Stimulated activated CD4-positive, alpha-beta T cell treated with anti-CD3 and anti-CD28 coated beads, Interleukin-15, amount 100 ng/mL, for 1 hour (primary cell): Measurements from ENCODE around the gene ASPG.

Experiments
- DNase-seq, 2 donors: peaks; one replicate each; pipeline ENCODE4 v3.0.0-alpha.2; 2020; ENCODE audit warnings: low read depth in 1 of 2, low spot score in 1 of 2

The ASPG gene

DNA sequence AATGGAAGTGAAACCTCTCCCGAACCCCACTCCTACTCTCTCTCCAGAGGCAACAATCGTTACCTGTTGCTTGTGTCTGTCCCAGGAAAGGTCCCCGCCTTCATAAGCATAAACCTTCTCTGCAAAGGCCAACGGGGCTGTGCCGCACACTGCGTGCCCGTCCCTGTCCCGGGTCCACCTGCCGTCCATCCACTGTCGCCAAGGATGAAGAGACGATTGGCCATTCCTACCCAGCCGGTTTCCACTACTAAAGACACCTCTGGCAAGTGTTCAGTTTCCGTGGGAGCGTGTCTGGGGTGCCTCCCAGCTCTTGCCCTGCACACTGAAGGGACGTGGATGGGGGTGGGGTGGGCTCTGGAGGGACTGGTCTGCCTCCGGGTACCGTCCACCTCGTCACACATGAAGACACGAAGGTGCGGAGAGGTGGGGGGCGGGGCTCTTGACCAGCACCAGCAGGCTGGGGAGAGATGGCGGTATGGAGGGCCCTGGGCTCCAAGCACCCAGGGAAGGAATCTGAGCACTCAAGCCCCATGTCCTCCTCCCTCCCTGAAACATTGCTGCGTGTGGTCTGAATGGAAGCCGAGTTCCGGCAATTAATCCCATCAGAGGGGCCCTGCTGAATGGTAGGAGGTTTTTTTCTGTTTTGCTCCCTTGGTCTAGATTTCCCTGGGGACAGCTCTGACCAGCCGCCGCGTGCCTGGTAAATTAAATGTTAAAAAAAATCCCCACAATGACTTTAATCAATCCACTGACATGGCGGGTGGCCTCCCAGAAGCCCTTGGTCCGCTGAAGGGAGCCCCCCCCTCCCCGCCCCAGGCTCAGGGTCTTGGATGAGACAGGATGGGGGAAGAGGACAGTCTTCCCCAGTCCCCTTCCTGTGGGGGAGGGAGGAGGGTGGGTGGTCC, 48.8 kb downstream of the ASPG start:
- no peak for DNase-seq

DNA sequence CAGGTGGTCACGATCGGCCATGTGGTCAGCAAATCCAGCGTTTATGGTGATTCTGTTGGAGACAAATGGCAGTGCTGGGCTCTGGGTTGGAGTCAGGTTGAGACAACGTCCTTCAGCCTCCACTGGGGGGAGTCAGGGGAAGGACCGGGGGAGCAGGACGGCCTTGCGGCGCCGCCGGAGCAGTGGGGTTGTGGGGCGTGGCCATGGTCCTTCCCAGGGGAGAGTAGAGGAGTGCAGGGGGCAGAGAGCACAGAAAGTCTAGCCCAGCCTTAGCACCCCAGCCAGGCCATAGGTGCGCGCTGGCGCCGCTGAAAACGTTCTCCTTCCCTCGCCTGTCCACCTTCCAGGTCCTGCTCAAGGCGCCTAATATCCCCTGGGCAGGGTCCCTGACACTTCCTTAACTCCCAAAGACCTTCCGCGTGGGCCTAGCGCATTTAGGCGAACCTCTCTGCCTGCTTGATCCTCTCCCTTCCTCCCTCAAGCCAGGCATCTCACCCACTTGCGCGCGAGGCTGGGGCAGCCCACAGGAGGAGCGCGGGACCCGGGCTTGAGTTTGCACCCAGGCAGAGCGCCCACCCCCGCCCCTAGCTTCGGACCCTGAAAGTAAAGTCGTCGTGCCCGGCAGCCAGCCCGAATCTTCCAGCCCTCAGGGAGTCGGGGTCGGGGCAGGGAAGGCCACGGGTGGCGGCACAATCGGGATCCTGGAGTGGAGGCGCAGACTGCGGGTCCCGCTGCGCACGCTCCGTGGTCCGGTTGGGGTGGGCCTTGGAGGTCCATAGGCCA, 49.8 kb downstream of the ASPG start:
- no peak for DNase-seq

DNA sequence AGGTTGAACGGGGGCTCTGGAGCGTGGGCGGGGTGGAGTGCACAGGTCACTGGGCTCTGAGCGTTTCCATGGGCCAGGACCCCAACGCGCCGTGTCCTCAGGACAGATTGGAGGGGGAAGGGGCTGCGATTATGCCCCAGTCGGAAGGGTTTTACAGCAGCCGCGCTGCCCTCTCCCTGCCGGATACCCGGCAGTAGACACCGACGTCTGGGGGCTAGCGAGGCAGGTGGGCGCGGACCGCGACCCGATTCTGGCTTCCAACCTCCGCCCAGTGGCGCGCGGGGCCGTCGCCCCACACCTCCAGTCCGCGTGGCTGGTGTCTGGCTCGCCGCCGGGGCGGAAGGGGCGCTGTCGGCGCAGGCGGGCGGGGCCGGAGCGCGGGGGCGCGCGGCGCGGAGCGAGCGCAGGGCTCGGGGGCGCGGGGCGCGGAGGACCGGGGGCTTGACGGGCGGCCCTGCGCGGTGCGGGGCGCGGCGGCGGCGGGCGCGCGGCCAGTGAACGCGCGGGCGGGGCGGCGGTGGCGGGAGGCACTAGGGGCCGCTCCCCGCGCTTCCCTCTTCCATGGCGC, 50.5 kb downstream of the ASPG start:
- no peak for DNase-seq

DNA sequence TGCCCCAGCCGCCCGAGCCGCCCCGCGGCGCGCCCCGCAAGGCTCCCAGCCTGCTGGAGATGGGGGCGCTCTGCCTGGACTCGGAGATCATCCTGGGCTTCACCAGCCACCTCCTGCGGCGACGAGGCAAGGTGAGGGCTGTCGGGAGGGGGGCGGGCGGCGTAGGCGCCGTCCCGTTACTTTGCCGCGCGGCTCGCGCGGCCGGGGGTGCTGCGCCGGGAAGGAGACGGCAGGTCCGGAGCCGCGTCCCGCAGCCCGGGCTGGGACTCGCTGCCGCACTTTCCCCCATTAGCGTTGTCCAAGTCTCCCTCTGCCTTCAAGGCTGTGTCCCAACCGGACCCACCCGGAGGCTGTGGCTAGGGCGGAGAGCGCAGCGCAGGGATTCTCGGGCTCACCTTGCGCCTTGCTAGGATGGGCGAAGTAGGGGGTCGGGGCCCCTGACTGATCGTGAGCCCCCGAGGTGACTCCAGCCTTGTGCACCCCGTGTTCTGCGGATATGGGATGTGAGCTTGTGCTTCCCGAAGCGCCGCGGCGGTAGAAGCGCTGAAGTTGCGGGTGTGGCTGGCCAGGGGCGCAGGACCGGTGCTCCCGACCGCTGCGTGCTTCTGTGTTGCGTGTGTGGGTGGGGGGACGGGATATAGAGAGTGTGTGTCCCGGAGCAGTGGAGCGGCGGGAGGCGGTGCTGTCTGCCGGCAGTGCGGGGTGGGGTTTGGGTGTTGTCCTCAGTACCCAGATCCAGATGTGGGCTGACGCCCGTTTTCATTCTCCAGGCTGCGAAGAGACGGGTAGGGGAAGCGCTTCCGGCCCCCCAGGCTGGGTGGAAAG, 51.2 kb downstream of the ASPG start:
- no peak for DNase-seq

DNA sequence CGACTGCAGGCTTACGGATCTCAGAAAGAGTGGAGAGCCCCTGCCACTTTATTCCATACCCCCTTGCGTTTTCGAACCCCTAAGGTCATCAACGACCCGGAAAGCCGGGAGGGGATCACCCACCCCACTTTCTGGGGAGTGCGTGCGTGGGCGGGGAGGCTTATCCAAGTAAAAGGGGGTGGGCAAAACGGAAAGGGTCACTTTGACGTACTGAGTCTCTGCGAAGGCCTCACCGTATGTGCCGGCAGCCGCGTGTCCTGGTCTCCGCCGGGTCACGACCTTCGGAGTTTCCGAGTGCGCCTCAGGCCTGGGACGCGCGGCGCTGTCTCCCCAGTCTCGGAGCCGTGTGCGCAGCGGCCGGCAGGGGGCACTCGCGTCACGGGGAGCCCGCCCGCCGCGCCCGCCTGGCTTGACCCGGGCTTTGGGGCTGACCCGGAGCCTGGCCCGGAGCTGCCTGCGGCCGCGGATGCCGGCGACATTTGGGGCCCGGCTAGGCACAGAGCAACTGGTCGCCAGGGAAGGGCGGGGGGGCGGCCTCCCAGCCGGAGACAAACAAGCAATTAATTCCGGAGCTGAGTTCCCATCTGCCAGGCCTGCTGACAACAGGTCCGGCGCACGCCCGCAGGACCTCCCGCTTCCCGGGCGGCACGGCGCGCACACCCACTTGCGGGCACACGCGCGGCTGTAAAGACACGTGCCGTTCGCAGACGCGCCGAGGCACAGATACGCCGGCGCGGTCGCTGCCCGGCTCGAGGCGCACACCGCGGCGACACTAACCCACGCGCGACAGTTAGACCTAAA, 52.0 kb downstream of the ASPG start:
- DNase-seq: peak; percentile 27 to 60

DNA sequence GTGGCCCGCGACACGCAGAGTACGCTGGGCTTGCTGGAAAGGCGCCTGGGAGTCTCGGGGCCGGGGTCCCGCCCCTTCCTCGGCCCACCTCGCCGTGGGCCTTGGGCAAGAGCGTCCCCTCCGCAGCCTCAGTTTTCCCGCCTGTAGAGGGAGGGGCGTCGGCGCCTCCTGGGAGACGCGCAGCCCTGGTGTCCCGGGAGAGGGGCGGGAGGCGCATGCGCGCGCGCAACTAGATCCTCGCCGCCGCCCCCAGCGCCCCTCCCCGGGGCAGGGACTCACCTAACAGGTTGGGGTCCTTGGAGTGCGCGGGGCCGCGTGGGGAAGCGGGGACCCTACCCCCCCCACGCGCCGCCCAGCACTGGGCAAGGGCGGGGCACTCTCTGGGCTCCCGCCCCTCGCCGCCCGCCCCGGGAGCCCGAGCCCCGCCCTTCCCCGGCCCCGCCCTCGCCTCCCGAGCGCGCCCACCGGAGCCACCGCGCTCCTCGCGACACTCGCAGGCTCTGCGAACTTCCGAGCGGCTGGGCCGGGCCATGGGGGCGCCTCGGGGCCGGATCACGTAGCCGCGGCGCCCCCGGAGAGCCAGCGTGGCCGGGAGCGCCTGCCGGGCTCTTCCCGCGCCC, 52.7 kb downstream of the ASPG start, which contains the start of gene KIF26A:
Gene KIF26A (plus strand): TSS at position 490 of the 620 bp plus-strand sequence. CDS start 136 bp downstream, outside the sequence.
- no peak for DNase-seq

DNA sequence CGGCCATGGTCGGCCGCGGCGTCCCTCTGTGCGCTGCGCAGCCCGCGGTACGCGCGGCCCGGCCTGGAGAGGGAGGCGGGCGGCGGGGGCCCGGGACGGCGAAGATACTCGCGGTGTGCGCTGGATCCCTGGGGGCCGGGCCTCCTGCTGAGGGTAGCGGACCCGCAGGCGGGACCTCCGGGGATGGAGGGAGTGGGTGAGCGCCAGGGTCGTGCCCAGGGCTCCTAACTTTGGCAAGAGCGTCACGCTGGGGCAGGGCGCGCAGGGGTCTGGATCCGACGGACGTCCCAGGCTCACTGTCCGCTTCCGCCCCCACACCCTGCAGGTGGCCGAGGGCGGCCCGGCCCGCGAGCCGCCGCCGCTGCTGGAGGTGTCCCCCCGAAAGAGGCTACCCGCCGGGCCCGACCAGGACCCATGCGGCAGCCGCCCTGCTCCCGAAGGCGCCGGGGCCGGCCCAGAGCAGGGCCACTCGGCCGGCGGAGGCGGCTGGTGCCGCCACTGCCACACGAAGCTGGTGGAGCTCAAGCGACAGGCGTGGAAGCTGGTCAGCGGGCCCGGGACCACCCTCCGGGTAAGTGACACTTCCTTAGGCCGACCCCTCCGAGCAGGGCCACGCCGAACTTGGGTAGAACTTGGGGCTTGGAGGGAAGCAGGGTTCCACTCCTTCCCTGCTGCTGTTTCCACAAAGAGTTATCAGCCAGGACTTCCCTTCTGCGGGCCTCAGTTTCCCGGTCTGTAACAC, 53.4 kb downstream of the ASPG start:
- DNase-seq: no peak

DNA sequence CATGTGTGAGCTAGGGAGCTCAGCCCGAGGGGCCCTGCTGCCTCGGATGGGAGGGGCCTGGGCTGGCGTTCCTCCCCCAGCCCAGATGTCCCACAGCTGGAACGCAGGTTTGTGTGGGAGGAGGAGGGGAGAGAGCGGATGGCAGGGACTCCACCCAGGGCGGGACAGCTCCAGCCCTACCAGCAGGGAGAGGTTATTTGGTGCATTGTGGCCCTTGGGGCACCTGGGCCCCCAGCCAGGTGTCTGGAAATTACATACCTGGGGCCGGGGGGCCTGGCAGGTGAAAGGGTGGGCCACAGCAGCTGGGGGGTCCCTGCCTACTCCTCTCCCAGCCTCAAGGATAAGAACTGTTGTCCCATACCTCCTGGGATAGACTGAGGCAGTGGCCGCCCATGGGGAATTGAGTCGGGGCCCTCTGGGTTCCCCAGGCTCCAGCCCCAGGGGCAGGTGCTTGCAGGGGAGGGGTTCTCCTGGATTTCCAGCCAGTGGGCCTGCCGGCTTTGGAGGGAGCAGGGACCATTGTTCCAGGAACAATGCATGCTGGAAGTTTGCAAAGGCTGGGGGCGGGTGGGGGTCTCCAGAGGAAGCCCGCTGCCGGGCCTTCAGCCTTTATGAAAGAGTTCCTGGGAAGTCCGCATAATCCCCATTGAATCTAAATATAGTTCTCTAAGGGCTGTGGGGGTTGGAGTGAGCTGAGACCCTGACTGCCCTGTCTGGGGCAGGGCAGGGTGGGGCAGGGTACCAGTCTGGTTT, 54.1 kb downstream of the ASPG start:
- no peak for DNase-seq

DNA sequence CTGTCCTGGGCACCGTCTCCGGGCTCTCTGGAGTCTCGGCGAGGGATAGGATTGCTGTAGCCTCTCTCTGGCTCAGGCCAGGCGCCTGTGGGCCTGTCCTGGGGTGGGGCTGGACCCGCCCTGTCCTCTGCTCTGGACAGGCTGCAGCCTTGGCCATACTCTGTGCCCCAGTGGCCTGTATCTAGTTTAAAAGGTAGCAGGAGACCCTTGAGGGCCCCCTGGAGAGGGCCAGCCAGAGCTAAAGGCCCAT, 54.6 kb downstream of the ASPG start:
- no peak for DNase-seq

DNA sequence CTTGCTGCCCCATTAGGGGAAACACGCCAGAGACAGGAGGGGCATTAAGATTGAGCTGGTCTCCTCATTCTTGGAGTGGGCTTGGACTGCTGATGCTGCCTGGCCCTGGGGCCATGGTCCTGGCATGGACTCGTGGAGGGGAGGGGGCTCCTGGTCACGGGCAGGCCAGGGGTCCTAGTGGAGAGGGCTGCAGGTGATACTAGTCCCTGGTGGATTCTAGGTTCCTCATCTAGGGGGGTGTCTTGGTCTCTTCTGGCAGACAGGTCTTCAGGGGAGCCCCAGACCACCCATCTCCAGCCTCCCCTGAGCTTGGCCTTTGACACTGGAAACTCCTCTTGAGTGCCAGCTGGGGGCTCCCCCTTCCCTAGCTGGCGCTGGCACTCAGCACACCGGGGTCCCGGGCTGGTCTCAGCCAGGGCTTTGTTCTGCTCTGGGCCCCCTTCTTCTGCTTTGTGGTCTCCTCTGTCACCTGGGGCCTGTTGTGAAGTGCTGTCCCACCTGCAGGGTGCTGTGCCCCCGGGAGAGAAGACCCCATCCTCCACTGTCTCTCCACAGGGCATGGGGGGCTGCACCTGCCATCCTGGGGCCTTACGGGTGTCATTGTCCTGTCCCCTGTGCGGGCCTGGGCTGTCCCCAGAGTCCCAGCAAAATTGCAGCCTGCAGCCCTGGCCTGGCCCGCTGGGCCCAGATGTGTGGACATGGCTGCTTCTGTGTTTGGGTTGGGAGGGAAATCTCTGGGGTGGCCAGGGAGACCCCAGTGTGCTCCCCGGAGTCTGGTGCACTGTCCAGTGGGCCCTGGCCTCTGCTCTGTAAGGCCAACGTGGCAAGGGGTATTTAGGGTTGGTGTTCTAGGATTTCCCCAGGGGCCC, 55.2 kb downstream of the ASPG start:
- DNase-seq: no peak

DNA sequence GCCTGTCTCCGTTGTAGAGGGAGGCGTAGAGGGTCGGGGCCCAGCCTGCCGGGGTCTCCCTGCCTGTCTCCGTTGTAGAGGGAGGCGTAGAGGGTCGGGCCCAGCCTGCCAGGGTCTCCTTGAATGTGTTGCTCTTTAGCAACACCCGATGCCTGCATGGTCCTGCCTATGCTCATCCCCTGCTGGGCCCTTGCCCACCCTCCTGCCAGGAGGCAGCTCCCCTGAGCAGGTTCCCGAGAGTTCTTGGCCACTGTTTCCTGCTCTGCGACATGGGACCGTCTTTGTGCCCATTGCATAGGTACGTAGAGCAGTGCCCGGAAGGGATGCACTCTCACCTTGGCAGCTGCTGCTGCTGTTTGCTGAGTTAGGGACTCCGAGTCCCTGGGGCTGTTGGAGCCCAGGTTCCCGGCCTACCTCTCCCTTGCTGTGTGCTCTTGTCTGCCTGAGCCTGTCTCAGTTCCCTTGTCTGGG, 56.2 kb downstream of the ASPG start:
- no peak for DNase-seq

DNA sequence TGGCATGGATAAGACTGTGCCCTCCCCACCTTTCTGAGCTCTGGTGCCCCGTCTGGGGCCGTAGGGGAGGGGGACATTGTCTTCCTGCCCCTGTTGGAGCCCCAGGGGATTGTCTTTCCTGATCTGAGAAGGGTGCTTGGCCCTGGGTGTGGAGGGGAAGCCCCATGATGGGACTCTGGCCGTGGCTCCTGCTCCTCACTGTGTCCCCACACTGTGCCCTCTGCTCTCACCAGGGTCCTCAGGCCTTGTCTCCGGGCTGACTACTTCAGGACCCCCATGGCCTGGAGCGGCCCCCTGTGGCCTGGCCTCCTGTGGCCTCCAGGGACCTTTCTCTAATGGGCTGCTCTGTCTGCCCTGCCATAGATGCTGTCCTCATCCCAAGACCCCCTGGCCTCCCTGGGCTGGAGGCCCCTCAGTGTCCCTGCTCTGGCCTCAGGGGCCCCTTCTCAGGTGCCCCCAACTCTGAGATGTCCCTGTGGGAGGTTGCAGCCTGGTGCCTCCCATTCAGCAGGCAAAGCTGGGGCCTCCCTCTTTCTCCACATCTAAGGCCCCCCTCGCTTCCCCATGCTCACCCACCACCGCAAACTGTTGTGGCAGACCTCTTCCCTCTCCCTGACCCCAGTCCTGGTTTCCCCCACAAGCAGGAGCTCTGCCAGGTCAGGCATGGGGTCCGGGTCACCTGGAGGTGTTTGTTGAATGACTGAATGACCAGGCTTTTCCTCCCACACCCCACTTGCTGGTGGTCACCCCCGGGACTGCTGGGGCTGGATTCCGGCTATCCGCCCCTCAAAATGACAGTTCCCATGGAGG, 56.8 kb downstream of the ASPG start:
- no peak for DNase-seq

DNA sequence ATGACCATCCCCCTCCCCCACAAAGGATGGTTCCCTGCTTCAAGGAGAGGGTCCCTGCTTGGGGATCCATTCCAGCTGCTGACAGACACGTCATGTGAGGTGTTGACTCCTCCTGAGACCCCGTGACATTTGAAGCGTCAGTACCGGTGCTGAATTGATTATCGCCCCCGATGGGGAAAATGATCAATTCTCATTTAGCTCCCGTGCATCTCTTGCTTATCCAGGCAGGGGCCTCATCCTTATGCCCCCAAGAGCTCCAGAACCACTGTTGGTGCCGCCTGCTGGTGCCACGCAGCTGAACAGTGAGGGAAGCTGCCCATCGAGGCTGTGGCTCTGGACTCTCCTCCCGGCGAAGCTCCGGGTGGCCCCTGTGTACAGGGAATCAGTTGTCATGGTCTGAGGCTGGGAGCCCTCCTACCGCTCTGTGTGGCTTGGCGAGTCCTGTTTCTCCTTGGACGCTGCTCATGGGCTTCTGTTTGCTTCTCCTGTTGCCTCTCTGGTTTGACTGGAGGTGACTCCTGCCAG, 57.5 kb downstream of the ASPG start:
- DNase-seq: no peak

DNA sequence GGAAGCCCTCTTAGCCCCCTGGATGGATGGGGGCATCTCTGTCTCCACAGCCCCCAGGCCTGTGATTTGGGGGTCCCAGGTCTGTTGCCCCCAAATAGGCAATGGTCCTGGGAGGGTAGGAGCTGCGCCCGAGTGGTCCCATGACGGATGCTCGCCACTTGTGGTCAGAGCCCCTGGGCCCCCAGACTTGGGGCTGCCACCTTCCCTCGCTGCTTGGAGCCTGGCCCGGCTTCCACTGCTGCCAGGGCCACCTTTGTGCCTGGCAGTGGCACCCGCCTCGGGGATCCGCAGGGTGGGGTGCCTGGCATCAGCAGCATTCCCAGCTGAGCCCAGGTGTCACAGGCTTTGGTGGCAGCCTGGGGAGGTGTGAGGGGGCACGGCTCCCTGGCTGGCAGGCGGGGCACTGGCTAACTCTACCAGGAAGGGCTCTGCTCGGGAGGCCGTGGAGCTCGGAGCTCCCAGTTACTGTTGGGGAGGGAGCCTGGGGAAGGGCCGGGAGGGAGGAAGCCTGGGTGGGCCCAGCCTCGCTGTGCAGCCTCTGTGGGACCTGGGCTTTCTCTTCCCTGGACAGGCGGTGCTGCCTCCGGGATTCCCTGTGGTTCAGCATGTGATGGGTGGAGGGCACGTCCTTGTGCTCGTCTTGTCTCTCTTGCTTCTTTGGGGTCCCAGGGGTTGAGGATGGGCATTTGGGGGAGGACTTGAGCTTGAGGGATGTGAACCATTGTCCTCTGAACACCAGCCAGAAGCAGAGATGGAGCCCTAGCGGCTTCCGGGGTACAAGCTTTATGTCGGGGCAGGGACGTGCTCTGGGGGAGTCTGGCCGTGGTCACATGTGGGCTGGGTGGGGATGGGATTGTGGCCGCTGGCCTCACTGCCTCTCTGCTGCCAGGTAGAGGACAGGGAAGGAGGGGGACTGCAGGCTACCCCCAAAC, 58.3 kb downstream of the ASPG start:
- DNase-seq: no peak

DNA sequence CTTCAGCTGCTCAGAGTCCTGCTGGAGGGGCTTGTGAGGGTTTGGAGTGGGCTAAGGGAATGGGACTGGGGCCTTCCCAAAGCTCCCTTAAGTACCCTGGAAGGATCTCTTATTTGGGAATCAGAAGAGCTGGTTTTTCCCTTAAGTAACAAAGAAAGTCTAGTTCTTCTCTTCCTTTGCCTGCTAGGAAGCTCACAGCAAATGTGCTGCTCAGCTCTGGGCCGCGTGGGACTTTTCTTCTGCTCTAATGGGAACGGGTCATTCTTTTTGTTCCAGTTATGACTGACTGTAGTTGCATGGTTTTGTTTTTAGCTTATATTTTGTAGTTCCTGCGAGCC, 58.9 kb downstream of the ASPG start:
- DNase-seq: no peak
